ENCODE measurements around the gene MT1M.
"Not testable (repeated sequence)": the region's sequence is repeated elsewhere in the genome, so short reads cannot be mapped to it uniquely, and the experiment has no call there.

The MT1M gene

DNA sequence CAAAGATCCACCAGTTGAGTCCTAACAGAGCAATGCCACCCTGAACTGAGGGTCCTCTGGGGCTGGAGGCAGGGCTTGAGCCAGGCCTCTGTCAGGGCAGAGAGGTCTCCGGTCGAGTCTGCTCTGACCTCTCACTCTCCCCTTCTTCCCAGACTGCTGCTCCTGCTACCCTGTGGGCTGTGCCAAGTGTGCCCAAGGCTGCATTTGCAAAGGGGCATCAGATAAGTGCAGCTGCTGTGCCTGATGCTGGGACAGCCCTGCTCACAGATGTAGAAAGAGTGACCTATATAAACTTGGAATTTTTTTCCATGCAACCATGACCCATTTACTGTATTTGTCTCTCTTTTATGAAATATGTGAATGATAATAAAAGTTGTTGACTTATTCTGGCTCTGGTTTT, 16.8 kb downstream of the MT1M start:
- no peak for DNase-seq (ENCODE audit: low spot score)

- DNase-seq (ENCODE audit: low spot score) = no peak
Observed at GRCh38 chr16:56649820-56650219, 17.4 kb downstream of the MT1M start.

GRCh38 chr16:56651586-56651985, 19.1 kb downstream of the MT1M start, which contains the start of gene MT1B:
TSS of gene MT1B (plus strand) at chr16:56651886. CDS start at chr16:56651954, 68 bp downstream.
- DNase-seq (ENCODE audit: low spot score) = no peak

DNA sequence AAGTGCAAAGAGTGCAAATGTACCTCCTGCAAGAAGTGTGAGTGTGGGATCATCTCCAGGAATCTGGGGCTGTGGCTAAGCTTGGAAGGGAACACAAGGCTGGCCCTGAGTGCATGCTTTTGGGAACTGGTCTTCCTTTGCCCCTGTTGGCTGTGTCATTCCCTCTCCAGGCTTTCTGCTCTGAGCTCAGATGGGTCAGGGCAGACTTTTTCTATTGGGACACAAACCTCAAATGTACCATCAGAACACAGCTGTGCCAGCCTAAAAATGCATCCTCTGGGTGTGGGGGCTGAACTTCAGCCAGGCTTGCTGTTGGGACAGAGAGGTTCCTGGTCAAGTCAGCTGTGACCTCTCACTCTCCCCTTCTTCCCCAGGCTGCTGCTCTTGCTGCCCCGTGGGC, 20.1 kb downstream of the MT1M start:
- DNase-seq (ENCODE audit: low spot score) = no peak

DNA sequence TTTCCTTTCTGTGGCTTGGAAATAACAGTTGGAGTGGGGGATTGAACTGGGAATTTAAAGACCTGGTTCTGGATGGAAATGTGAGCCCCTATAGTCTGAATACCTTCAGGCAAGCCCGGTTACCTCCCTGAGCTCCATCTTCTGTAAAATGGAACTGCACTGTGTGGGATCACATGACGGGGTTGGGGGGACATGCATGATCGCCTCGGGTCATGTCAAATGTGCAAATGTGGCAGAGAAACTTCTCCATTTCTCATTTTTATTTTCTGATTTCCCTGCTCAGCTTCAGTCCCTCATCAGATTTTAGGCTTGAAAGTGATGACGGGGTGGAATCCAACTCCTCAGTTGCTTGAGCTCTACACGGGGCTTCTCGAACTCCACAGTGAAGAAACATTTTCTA, 20.8 kb downstream of the MT1M start:
- no peak for DNase-seq (ENCODE audit: low spot score)

GRCh38 chr16:56657555-56658326, 25.3 kb downstream of the MT1M start, which contains the start of gene MT1F:
TSS of gene MT1F (plus strand) at chr16:56657959. CDS start at chr16:56658059, 100 bp downstream.
- peak; percentile 47 for DNase-seq (ENCODE audit: low spot score)

DNA sequence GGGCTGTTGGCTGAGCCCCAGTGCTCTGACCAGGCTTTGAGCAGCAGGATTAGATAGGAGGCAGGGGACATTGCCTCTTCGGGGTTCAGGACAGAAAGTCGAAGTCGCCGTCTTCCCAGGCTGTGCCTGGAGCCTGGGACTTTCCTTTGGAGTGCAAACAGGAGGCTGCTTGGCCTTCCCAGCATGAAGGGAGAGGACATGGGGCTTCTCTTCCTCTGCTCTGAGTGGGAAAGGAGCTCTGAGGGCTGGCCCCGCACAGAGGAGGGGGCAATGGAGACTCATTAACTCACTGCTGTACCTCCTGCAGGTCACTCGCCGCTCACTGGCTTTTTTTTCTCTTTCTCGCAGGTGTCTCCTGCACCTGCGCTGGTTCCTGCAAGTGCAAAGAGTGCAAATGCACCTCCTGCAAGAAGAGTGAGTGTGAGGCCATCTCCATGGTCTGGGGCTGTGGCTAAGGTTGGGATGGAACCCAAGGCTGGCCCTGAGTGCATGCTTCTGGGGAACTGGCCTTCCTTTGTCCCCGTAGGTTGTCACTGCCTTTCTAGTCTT, 25.9 kb downstream of the MT1M start:
- DNase-seq (ENCODE audit: low spot score) = no peak

DNA sequence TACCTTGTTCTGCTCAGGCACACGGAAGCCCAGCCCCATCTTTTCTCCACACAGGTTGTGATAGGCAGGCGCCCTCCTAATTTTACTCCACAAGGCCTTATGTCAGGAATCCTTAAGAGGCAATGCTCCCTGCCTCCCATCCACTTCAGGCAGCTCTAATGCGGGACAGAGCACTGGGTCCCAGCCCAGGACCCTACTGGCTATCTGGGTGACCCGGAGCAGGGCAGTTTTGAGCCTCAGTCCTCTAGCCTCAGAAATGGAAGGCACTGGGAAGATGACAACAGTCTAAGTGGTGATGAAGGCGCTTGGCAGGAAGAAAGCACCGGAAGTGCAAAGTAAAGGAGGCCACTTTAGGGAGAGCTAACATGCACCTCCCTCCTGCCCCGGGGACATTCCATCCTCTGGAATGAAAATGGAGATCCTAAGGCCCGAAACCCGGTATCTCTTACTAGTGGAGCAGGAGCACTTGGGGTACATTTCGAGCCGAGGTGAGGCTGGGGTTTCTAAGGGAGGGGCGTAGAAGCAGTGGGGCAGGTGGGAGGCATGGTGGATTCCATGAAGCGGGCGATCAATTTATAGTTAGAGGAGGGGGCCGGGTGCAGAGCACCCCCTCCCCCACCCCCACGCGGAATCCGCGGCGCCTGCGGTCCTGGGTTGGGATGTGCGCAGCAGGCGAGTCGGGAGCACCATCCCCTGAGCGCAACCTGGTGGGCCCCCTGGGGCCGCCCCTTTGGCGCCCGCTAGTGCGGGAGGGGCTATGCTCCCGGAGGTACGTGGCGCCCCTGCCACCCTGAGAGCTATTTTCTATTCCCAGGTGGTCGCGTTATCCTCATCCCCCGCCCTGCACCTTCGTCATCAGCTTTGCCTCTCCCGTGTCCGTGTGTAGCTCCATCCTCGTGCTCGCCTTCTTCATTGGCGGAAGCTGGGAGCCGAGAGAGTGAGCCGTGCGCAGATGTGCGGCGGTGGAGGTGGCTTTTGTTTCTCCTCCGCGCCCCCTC, 30.2 kb downstream of the MT1M start:
- no peak for DNase-seq (ENCODE audit: low spot score)

- no peak for DNase-seq (ENCODE audit: low spot score)
Observed at GRCh38 chr16:56664506-56664905, 32.0 kb downstream of the MT1M start.

DNA sequence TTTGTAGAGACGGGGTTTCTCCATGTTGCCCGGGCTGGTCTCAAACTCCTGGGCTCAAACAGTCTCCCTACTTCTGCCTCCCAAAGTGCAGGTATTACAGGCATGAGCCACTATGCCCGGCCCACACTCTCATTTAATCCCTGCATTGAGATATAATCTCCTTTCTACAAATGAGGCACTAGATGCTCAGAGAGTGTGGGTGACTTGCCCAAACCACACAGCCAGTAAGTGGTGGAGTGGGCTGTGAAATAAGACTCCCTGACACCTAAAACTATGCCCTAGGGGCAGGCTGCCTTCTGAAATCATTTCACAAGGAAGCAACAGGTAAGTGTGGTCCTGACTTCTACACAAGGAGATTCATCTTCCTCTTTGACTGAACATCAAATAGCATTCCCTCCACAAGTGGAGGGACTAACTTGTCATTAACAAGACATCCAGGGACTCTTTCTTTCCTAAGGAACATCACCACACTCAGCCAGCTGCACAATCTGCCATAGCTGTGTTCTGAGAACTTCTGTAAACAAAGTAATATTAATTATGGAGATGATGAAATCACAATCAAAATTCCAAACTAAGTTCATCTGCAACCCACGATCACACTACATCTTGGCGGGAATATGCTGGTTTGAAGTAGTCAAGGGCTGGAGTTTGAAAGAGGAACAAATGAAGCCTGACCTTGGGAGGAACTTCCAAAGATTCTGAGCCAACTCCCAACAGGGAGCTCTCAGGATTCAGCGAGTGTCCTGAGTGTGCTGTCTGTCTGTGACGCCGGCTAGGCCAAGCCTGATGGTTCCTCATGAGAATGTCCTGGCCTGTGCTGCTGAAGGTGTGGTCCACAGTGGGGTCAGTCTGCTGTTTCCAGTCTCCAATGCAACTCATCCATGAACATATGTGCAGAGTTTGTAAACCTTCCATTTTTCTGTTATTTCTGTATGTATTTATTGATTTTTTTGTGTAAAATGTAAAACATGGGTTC, 33.1 kb downstream of the MT1M start:
- not testable (repeated sequence) for DNase-seq (ENCODE audit: low spot score)

- peak; percentile 46 for DNase-seq (ENCODE audit: low spot score)
Observed at GRCh38 chr16:56667581-56668571, 35.4 kb downstream of the MT1M start, which contains the start of gene MT1G. TSS of gene MT1G (minus strand) at chr16:56668065. CDS start at chr16:56667993, 72 bp downstream.

DNA sequence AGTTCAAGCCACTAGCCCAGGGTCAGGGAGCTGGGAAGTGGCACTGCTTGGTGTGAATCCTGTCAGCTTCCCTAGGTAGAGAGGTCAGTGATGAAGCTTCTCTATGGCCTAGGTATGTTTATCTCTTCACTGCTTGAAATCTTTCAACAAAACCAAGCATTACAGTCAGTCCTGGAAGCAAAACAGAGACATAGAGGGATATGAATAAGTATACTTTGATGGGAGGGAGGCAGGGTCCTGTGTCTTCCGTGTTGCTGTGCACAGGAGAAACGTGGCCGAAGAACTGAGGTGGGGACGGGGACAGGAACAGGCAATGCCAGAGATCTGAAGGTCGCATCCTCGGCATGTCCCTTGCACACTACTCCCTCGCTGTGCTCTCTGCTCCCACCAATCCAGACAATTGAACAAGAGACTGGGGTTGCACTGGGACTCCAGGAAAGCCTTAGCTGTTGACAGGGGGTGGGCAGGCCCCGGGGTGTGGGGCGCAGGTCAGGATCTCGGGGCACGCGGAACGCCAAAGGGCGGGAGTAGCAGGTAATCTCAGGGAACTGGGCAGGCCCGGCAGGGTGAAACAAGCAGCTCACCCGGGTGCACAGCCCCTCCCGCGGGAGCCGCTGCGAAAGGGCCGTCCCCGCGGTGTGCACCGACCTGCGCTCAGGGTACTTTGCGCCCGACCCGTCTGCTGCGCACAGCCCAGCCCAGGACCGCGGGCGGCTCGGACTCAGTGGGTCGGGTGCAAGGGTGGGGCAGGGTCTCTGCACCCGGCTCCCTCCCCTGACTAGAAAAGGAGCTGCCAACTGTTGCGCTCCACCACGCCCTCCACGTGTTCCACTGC, 36.8 kb downstream of the MT1M start, which contains the start of gene MT1H:
Gene MT1H, plus strand, starts transcription at position 810 of the 835 bp plus-strand sequence. CDS start 71 bp downstream, outside the sequence.
- no peak for DNase-seq (ENCODE audit: low spot score)

GRCh38 chr16:56669840-56670619, 37.6 kb downstream of the MT1M start:
- no peak for DNase-seq (ENCODE audit: low spot score)

DNA sequence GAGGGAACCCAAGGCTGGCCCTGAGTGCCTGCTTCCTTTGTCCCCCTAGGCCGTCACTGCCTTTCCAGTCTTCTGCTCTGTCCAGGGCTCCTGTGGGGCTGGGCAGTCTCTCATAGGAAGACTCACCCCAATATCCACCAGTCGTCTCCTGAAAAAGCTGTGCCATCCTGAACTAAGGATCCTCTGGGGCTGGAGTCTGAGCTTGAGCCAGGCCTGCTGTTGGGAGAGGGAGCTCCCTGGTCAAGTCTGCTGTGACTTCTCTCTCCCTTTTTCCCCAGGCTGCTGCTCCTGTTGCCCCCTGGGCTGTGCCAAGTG, 38.1 kb downstream of the MT1M start:
- DNase-seq (ENCODE audit: low spot score) = no peak

DNA sequence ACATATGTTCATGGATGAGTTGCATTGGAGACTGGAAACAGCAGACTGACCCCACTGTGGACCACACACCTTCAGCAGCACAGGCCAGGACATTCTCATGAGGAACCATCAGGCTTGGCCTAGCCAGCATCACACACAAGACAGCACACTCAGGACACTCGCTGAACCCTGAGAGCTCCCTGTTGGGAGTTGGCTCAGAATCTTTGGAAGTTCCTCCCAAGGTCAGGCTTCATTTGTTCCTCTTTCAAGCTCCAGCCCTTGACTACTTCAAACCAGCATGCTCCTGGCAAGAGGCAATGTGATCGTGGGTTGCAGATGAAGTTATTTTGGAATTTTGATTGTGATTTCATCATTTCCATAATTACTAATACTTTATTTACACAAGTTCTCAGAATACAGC, 39.2 kb downstream of the MT1M start:
- not testable (repeated sequence) for DNase-seq (ENCODE audit: low spot score)

DNA sequence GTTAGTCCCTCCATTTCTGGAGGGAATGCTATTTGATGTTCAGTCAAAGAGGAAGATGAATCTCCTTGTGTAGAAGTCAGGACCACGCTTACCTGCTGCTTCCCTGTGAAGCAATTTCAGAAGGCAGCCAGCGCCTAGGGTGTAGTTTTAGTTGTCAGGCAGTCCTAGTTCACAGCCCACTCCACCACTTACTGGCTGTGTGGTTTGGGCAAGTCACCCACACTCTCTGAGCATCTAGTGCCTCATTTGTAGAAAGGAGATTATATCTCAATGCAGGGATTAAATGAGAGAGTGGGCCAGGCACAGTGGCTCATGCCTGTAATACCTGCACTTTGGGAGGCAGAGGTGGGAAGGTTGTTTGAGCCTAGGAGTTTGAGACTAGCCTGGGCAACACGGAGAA, 39.7 kb downstream of the MT1M start:
- not testable (repeated sequence) for DNase-seq (ENCODE audit: low spot score)

DNA sequence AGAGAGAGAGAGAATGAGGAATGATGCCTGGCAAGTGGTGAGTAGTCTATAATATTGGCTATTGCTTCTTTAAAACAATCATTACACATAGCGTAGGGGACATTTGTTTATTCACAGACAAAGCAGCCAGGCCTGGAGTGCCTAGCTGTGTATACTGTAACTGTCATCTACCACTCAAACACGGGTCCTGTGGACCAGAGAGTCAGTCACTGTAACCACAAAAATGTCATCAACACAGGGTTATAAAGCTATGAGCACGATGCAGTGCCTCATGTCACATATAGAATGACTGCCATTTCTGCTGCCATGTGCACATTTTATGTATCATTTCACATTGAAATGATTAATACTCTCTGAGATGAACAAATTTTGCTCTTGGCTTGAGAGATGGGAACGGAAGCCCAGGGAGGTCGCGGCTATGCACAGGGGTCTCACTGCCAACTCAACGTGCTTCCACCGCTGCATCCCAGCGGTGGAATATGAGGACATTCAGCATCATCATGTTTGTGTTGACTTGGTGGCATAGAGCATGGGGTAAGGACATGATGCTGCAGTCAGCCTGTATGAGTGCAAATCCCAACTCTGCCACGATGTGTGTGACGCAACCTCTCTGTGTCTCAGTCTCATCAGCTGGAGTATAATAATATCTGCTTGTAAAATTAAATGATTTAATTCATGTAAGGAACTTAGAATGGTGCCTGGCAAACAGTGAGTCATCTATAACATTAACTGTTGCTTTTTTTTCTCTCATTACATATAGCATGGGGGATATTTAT, 40.5 kb downstream of the MT1M start:
- no peak for DNase-seq (ENCODE audit: low spot score)
